ENCODE results near the gene KHDRBS2.

GRCh38 chr6:61950811-61951210, 335.2 kb downstream of the KHDRBS2 start:
- TF ChIP-seq CTCF (IDR thresholded peaks at IDR 0.05; ENCODE audit: insufficient read depth, low read depth, low read length) (no peak), EZH2 (IDR thresholded peaks at IDR 0.05; ENCODE audit: insufficient read depth, low read length) (no peak)

Measured in astrocyte (in vitro differentiated cells and primary cell).